ENCODE results near the gene GLB1L3. TPM values are rescaled to one million over a fixed set of nuclear protein-coding genes. Genes with fewer than 3 reads are reported as not detected.

The GLB1L3 gene
- total RNA-seq, 1 donor from 2014 or later, result not detected

DNA sequence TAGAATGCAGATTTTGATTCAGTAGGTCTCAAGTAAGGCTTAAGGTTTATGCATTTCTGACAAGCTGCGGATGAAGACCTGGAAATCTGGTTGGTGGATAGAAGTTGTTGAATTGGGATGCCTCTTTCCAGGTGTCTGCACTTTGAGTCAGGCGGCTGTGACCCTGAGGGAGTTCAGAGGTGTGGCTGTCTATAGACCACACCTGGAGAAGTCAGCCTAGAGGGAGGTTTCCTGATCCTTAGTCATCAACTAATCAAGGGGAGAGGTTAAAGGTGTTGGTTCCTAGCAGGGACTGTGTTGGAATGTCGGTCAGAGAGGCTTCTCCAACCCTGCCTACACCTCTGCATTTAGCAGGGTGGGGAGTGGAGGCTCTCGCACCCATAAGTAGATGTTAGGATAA, 63.6 kb downstream of the GLB1L3 start:
- Histone ChIP-seq H3K9ac (no peak overlapping the region), H3K27me3 (peaks cover 12% of the 10 kb centered on the region), H2AFZ (replicated peaks) (no peak overlapping the region), H3K4me2 (no peak overlapping the region), H3K79me2 (ENCODE audit: low read depth) (no peaks in the 10 kb centered on the region), H3K4me3 (no peak overlapping the region), H4K20me1 (ENCODE audit: low read depth) (no peaks in the 10 kb centered on the region), H3F3A (ENCODE audit: low read depth) (no peaks in the 10 kb centered on the region), H3K9me3 (ENCODE audit: low read depth) (no peaks in the 10 kb centered on the region), H3K27ac (no peak overlapping the region), H3K36me3 (no peaks in the 10 kb centered on the region), H3K4me1 (no peaks in the 10 kb centered on the region)
- H3K4me3 Mint-ChIP-seq, result no peak overlapping the region
- peaks cover 2% of the 10 kb centered on the region for H3K4me1 Mint-ChIP-seq
- TF ChIP-seq EZH2 (IDR thresholded peaks at IDR 0.05) (no peak), EZH2phosphoT487 (IDR thresholded peaks at IDR 0.05) (no peak)
- TF ChIP-seq, protein P1, sequence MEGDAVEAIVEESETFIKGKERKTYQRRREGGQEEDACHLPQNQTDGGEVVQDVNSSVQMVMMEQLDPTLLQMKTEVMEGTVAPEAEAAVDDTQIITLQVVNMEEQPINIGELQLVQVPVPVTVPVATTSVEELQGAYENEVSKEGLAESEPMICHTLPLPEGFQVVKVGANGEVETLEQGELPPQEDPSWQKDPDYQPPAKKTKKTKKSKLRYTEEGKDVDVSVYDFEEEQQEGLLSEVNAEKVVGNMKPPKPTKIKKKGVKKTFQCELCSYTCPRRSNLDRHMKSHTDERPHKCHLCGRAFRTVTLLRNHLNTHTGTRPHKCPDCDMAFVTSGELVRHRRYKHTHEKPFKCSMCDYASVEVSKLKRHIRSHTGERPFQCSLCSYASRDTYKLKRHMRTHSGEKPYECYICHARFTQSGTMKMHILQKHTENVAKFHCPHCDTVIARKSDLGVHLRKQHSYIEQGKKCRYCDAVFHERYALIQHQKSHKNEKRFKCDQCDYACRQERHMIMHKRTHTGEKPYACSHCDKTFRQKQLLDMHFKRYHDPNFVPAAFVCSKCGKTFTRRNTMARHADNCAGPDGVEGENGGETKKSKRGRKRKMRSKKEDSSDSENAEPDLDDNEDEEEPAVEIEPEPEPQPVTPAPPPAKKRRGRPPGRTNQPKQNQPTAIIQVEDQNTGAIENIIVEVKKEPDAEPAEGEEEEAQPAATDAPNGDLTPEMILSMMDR (IDR thresholded peaks at IDR 0.05), result no peak
- no peaks in the 10 kb centered on the region for H3K9me3 Mint-ChIP-seq
- DNase-seq (ENCODE audit: low spot score), result no peak
- H3K27ac Mint-ChIP-seq, result no peak overlapping the region
- peaks cover 7% of the 10 kb centered on the region for H3K36me3 Mint-ChIP-seq
- H3K27me3 Mint-ChIP-seq (ENCODE audit: insufficient read depth, low read depth), result peaks cover 13% of the 10 kb centered on the region

DNA sequence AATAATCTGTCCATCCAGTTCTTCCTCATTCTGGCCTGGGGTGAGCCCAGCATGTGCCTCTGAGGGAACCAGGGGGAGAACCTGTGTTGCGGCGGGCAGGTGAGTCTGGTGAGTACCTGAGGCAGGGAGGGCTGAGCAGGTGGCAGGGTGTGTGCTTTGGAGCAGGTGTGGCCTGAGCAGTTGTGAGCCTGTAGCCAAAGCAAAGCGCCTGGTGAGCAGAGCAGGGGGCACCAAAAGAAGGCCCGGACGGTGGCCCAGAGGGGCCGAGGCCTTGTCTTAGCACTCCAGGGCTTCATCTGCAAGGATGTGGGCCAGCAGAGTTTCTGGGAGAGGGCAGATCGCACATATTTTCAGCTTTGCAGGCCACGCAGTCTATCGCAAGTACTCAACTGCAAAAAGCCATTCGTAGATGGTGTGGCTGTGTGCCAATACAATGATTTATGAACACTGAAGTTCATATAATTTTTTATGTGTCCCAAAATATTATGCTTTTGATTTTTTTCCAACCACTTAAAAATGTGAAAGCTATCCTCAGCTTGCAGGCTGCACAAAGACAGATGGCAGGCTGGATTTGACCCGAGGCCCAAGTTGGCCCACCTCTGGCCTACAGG, 64.3 kb downstream of the GLB1L3 start:
- H3K4me3 ChIP-seq, result no peak overlapping the region
- H3K27ac ChIP-seq, result no peak overlapping the region
- no peaks in the 10 kb centered on the region for H3K36me3 ChIP-seq
- H2AFZ ChIP-seq (replicated peaks), result no peak overlapping the region
- no peaks in the 10 kb centered on the region for H3K9me3 Mint-ChIP-seq
- TF ChIP-seq EZH2phosphoT487 (IDR thresholded peaks at IDR 0.05) (no peak), EZH2 (IDR thresholded peaks at IDR 0.05) (no peak)
- TF ChIP-seq, protein P1 (IDR thresholded peaks at IDR 0.05), result no peak
- H3K4me2 ChIP-seq, result no peak overlapping the region
- H3K4me1 ChIP-seq, result no peaks in the 10 kb centered on the region
- peaks cover 2% of the 10 kb centered on the region for H3K4me1 Mint-ChIP-seq
- H3K36me3 Mint-ChIP-seq, result peaks cover 4% of the 10 kb centered on the region
- H3F3A ChIP-seq (ENCODE audit: low read depth), result no peaks in the 10 kb centered on the region
- H3K27ac Mint-ChIP-seq, result no peak overlapping the region
- peaks cover 11% of the 10 kb centered on the region for H3K27me3 Mint-ChIP-seq (ENCODE audit: insufficient read depth, low read depth)
- H3K9me3 ChIP-seq (ENCODE audit: low read depth), result no peaks in the 10 kb centered on the region
- peaks cover 5% of the 10 kb centered on the region for H3K27me3 ChIP-seq
- no peak overlapping the region for H3K9ac ChIP-seq
- H3K79me2 ChIP-seq (ENCODE audit: low read depth), result no peaks in the 10 kb centered on the region
- H4K20me1 ChIP-seq (ENCODE audit: low read depth), result no peaks in the 10 kb centered on the region
- H3K4me3 Mint-ChIP-seq, result no peak overlapping the region
- no peak for DNase-seq (ENCODE audit: low spot score)

DNA sequence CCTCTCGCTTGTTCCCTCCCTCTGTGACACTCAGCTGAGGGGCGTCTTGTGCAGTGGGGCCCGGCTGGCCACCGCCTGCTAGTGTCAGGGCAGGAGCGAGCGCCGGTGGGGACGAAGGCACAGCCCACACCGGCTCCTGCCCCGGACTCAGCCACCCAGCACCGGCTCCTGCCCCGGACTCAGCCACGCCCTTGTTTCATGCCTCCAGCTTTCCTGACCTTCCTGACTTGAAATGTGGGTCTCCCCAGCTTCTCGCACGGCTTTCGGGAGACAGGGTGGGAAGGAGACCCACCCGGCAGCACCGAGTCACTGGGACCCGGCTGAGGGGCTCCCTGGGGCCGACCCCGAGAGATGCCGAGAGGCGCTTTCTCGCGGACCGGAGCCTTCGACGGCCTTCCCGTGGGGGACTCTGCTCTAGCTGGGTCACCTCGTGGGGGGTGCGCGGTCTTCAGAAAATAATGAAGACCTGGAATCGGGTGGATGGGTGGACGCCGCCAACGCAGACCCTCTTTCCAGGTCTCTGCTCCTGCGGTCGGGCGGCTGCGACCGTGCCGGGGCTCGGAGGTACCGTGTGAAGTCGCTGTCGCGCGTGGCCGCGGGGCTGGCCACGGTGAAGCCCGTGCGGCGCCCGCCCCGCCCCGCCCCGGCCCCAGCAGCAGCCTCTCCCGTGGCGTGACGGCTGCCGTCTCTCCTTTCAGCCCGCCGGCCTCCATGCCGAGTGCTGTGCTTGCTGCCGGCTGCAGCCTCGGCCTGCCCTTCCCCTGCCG, 65.8 kb downstream of the GLB1L3 start:
- Mint-ChIP-seq H3K4me1 (no peaks in the 10 kb centered on the region), H3K27ac (no peak overlapping the region), H3K9me3 (no peaks in the 10 kb centered on the region), H3K4me3 (no peak overlapping the region), H3K27me3 (ENCODE audit: insufficient read depth, low read depth) (peaks cover 11% of the 10 kb centered on the region), H3K36me3 (peaks cover under 1% of the 10 kb centered on the region)
- no peak overlapping the region for H3K4me2 ChIP-seq
- no peaks in the 10 kb centered on the region for H3K27me3 ChIP-seq
- no peaks in the 10 kb centered on the region for H3K79me2 ChIP-seq (ENCODE audit: low read depth)
- TF ChIP-seq, protein P1 (IDR thresholded peaks at IDR 0.05), result no peak
- TF ChIP-seq EZH2 (IDR thresholded peaks at IDR 0.05) (no peak), EZH2phosphoT487 (IDR thresholded peaks at IDR 0.05) (no peak)
- no peak overlapping the region for H3K9ac ChIP-seq
- DNase-seq (ENCODE audit: low spot score), result no peak
- H3K4me3 ChIP-seq, result no peak overlapping the region
- H3K9me3 ChIP-seq (ENCODE audit: low read depth), result no peaks in the 10 kb centered on the region
- no peaks in the 10 kb centered on the region for H3F3A ChIP-seq (ENCODE audit: low read depth)
- no peak overlapping the region for H3K27ac ChIP-seq
- H2AFZ ChIP-seq (replicated peaks), result no peak overlapping the region
- no peaks in the 10 kb centered on the region for H3K36me3 ChIP-seq
- H3K4me1 ChIP-seq, result no peaks in the 10 kb centered on the region
- no peaks in the 10 kb centered on the region for H4K20me1 ChIP-seq (ENCODE audit: low read depth)

Data from neural progenitor cell (in vitro differentiated cells).